Kidney (tissue), 14 donors: Measurements from ENCODE around the gene MED13. TPM values are rescaled to one million over a fixed set of nuclear protein-coding genes. Genes with fewer than 3 reads are reported as not detected.
A peak's percentile ranks its signal among the peaks of the same experiment; 100 is the strongest.

Experiments
- DNase-seq, 5 donors: peaks; one replicate each; pipeline ENCODE4 v3.0.0-alpha.2; 2013 to 2020
- FAIRE-seq: peaks from 2 replicates; lab custom pipeline; 2012; peaks lifted over from hg19 to GRCh38; lab: Jason Lieb, UNC
- H3K27ac ChIP-seq, 2 donors: one replicate each; pipeline ENCODE4 v1.7.0; 2013; ENCODE audit warnings: low read depth in 2 of 2, low read length in 2 of 2, inconsistent platforms in 1 of 2
- H3K27me3 ChIP-seq: one replicate; pipeline ENCODE4 v1.7.1; 2013; ENCODE audit warnings: low read length, inconsistent platforms; ENCODE audit not compliant: control insufficient read depth, insufficient read depth
- H3K36me3 ChIP-seq, 3 donors: one replicate each; pipeline versions ENCODE4 v1.7.0 to v1.7.1; 2013; ENCODE audit warnings: low read length in 3 of 3, control low read depth in 1 of 3, inconsistent platforms in 1 of 3; ENCODE audit not compliant: insufficient read depth in 3 of 3, control insufficient read depth in 2 of 3
- H3K4me1 ChIP-seq, 3 donors: one replicate each; pipeline versions ENCODE4 v1.7.0 to v1.7.1; 2013; ENCODE audit warnings: low read length in 3 of 3, inconsistent platforms in 1 of 3, low read depth in 1 of 3; ENCODE audit not compliant: control insufficient read depth in 2 of 3, insufficient read depth in 2 of 3
- H3K4me3 ChIP-seq, 3 donors: one replicate each; pipeline versions ENCODE4 v1.7.0 to v1.8.1; 2013; ENCODE audit warnings: low read length in 3 of 3, control low read depth in 1 of 3, inconsistent platforms in 1 of 3
- H3K9ac ChIP-seq, 3 donors: one replicate each; pipeline versions ENCODE4 v1.7.0 to v1.7.1; 2013; ENCODE audit warnings: low read length in 3 of 3, control low read depth in 1 of 3, inconsistent platforms in 1 of 3
- H3K9me3 ChIP-seq, 3 donors: one replicate each; pipeline versions ENCODE4 v1.7.0 to v1.7.1; 2013; ENCODE audit warnings: low read length in 3 of 3, control low read depth in 1 of 3, inconsistent platforms in 1 of 3; ENCODE audit not compliant: control insufficient read depth in 2 of 3, insufficient read depth in 1 of 3
- intact Hi-C: fragments of 100-400 bp; cut with DNase I; formaldehyde crosslinking; loops from one replicate; pipeline ENCODE4 v1.11.1; 2022
- polyA plus RNA-seq: library from polyadenylated mRNA; stranded (reverse); fragments of 350-450 nt; fragmentation: Illumina TruSeq; extraction: RNeasy Lipid Tissue Mini Kit (QIAGEN cat#74804); gene quantifications from one replicate; pipeline ENCODE4 v1.2.3, GENCODE V29; 2014; ENCODE audit warnings: low read depth, low replicate concordance; ENCODE audit not compliant: insufficient read depth
- total RNA-seq: library from RNA; stranded (reverse); fragmentation: NEBNext Ultra II Directional; extraction: Animal tissue kit (Norgen Biotek cat#: 25700); gene quantifications from one replicate; pipeline ENCODE4 v1.2.1, GENCODE V29; 2021
- TF ChIP-seq, protein P1 (sequence below): IDR thresholded peaks from 3 replicates; pipeline ENCODE4 v1.5.1; 2012; ENCODE audit warnings: mild to moderate bottlenecking, moderate library complexity, borderline replicate concordance; ENCODE audit not compliant: insufficient read depth; ENCODE audit errors: extremely low read depth
- donor health status: control.
- donor health status: control.
- donor health status: control.
- donor health status: control.
- donor health status: control.
- donor health status: DM: yes; HTN: yes; CAD: no.
- donor health status: Normal renal cell carcinoma (clear cell type).

Gene MED13
- total and polyA plus RNA-seq, 2 donors from 2014 or later = 6.4 to 73.6 TPM

- Histone ChIP-seq H3K4me3 (no peak overlapping the region), H3K4me1 (no peaks in the 10 kb centered on the region), H3K27me3 (no peaks in the 10 kb centered on the region), H3K9me3 (no peaks in the 10 kb centered on the region), H3K36me3 (no peaks in the 10 kb centered on the region), H3K9ac (no peak overlapping the region), H3K27ac (no peak overlapping the region)
- TF ChIP-seq, protein P1, sequence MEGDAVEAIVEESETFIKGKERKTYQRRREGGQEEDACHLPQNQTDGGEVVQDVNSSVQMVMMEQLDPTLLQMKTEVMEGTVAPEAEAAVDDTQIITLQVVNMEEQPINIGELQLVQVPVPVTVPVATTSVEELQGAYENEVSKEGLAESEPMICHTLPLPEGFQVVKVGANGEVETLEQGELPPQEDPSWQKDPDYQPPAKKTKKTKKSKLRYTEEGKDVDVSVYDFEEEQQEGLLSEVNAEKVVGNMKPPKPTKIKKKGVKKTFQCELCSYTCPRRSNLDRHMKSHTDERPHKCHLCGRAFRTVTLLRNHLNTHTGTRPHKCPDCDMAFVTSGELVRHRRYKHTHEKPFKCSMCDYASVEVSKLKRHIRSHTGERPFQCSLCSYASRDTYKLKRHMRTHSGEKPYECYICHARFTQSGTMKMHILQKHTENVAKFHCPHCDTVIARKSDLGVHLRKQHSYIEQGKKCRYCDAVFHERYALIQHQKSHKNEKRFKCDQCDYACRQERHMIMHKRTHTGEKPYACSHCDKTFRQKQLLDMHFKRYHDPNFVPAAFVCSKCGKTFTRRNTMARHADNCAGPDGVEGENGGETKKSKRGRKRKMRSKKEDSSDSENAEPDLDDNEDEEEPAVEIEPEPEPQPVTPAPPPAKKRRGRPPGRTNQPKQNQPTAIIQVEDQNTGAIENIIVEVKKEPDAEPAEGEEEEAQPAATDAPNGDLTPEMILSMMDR = no peak
- FAIRE-seq = no peak
- DNase-seq = no peak
- intact Hi-C loops = no loop called here
These were observed 5.8 kb upstream of the MED13 start for GRCh38 chr17:62070900-62071299.

DNA sequence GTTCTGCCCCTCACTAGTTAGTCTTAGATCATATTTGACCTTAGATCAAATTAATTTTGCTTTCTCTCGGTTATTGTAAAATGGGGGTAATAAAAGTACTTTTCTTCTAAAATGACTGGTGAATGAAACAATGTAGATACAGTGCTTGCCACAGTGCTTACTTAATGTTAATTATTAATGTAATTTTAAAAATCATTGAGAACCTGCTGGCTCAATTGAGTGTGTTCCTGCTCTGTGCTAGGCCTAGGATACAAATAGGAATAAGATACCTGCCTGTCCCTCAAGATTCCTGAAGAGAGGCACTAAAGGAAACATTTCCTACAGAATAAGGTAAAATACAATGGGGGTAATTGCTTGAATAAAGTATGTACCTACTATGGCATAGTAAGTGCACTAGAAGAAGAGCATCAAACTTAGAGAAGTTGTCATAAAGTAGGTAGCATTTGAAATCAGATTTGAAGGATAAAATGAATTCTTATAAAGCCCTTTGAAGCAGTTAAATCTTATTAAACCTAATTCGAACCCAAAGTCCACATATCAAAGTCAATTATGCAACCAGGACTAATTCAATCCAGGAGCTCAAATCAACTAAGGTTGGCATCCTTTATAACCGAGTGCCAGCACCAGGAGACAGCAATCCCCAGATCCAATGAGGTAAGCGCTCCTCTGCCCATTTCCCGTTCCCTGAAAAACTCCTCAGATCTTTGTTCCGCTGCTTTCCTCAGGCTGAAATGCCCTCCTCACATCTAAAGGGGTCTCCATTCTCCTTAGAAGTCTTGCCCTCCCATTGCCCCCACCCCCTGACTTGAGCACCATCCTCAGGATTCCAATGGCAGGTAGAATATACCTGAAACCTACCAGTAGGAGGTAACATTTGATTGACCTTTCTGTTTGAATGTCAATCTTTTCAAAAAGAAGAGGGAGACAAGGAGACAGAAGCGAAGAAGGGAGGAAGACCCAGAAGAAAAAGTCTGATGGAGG lies 2.4 kb upstream of the MED13 start:
- TF ChIP-seq, protein P1 = no peak
- intact Hi-C loops = no loop called here
- Histone ChIP-seq H3K9ac (no peak overlapping the region), H3K4me3 (no peak overlapping the region), H3K36me3 (no peaks in the 10 kb centered on the region), H3K4me1 (peaks cover 0 to 5% (median 4%) of the 10 kb centered on the region in 3 donors), H3K27me3 (no peaks in the 10 kb centered on the region), H3K9me3 (no peaks in the 10 kb centered on the region), H3K27ac (no peak overlapping the region)
- DNase-seq (no peak), FAIRE-seq (no peak)

DNA sequence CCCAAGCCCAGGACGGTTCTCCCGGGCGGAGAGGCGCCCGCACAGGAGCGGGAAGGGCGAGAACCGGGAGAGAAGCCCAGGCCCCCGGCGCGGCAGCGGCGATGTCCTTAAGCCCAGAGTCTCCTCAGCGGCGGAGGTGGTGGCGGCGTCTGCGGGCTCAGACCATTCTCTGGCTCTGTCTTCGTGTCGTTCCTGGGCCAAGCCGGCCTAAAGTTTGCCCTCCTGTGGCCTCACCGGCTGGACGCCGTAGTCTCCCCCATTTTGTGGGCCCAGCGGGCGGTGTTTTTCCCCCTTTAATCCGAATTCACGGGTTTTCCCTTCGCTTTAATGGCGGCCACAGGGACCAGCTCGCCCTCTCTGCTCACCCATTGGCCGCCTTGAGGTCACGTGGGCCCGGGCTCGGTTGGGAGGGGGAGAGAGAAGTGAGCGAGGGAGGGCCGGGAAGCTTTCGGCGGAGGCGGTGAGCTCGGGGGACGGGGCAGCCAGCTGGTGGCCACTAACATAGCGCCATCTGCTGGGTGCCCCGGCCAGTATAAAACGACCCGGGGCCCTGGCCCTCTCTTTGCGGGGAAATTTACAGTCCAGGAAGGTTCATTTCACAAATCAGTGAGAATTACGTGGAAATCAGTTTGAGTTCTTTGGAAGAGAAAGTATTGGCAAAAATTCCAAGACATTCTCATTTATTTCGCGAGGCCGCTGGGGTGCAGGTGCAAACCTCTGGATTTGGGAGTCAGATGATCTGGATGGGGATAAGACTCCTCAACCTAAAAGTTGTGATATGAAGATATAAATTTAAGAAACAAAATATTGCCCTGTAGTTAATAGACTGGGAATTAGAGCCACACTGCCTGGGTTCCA lies 762 bp upstream of the MED13 start:
- intact Hi-C loops = no loop called here
- H3K4me1 ChIP-seq = peaks cover 0 to 6% (median 4%) of the 10 kb centered on the region in 3 donors
- DNase-seq (peak; percentile 98 to 100 (median 99)), FAIRE-seq (peak; percentile 93)
- no peaks in the 10 kb centered on the region for H3K9me3 ChIP-seq
- peak overlapping the region; percentile 96 to 98 for H3K27ac ChIP-seq
- peak overlapping the region; percentile 76 to 89 (median 78) for H3K4me3 ChIP-seq
- TF ChIP-seq, protein P1 = peak; percentile 82
- H3K27me3 ChIP-seq = no peaks in the 10 kb centered on the region
- no peaks in the 10 kb centered on the region for H3K36me3 ChIP-seq
- H3K9ac ChIP-seq = peak overlapping the region; percentile 74 to 97 (median 96)
